Esophagus muscularis mucosa (tissue), 4 donors: ENCODE results near the gene HEATR1. TPM values are rescaled to one million over a fixed set of nuclear protein-coding genes. Genes with fewer than 3 reads are reported as not detected.

Source experiments
- DNase-seq: peaks from one replicate; pipeline ENCODE4 v3.0.0-alpha.2; 2017; ENCODE audit errors: extremely low spot score
- H3K27ac ChIP-seq, 4 donors: fragments of 200-600 bp; sonication (generic); replicated peaks in 1 of 4; 1 replicate in 3 of 4; 2 replicates in 1 of 4; pipeline ENCODE4 v1.5.1; 2016 to 2019; ENCODE audit warnings: mild to moderate bottlenecking in 1 of 4
- H3K27me3 ChIP-seq, 4 donors: fragments of 200-600 bp; sonication (generic); one replicate each; pipeline versions ENCODE4 v1.5.1 to v1.6.0; 2016 to 2019
- H3K36me3 ChIP-seq, 4 donors: fragments of 200-600 bp; sonication (generic); one replicate each; pipeline ENCODE4 v1.5.1; 2016 to 2019
- H3K4me1 ChIP-seq, 4 donors: fragments of 200-600 bp; sonication (generic); one replicate each; pipeline ENCODE4 v1.5.1; 2016 to 2019
- H3K4me3 ChIP-seq, 4 donors: fragments of 200-600 bp; sonication (generic); 1 replicate in 2 of 4; 2 replicates in 2 of 4; pipeline ENCODE4 v1.5.1; 2016 to 2019; ENCODE audit warnings: mild to moderate bottlenecking in 4 of 4, moderate library complexity in 1 of 4
- H3K9me3 ChIP-seq, 4 donors: fragments of 200-600 bp; sonication (generic); 1 replicate in 3 of 4; 2 replicates in 1 of 4; pipeline ENCODE4 v1.5.1; 2016 to 2019
- EP300 ChIP-seq: sonication (generic); formaldehyde crosslinking; IDR thresholded peaks from one replicate; pipeline ENCODE4 v1.6.1; 2017; ENCODE audit warnings: antibody characterized with exemption
- POLR2A ChIP-seq: fragments of 450-650 bp; IDR thresholded peaks from one replicate; pipeline ENCODE4 v1.6.1; 2017; ENCODE audit warnings: antibody characterized with exemption, moderate library complexity, mild to moderate bottlenecking, low read depth
- POLR2AphosphoS5 ChIP-seq, 2 donors: sonication (generic); formaldehyde crosslinking; IDR thresholded peaks; one replicate each; pipeline ENCODE4 v1.6.1; 2017; ENCODE audit warnings: antibody characterized with exemption in 2 of 2
- WGBS: methylation state at CpG from one replicate; pipeline ENCODE4 v1.1.5; 2018; 5-methylcytosine and 5-hydroxymethylcytosine counted together
- intact Hi-C: fragments of 100-400 bp; cut with DNase I; formaldehyde crosslinking; loops from one replicate; pipeline ENCODE4 v1.15.1; 2023
- total RNA-seq, 4 donors: library from RNA; depleted of rRNA; stranded (reverse); fragments of >200 nt; gene quantifications; one replicate each; pipeline versions ENCODE4 v1.1.0 to v1.2.1, GENCODE V29; 2016
- TF ChIP-seq, protein P1 (sequence below), 3 experiments: fragments of 200-600 bp in 2 of 3; fragments of 450-650 bp in 1 of 3; sonication (generic) in 2 of 3; IDR thresholded peaks; one replicate each; pipeline ENCODE4 v1.5.1; 2017 to 2019; ENCODE audit warnings: antibody characterized with exemption in 3 of 3, mild to moderate bottlenecking in 2 of 3, moderate library complexity in 1 of 3

The HEATR1 gene, protein sequence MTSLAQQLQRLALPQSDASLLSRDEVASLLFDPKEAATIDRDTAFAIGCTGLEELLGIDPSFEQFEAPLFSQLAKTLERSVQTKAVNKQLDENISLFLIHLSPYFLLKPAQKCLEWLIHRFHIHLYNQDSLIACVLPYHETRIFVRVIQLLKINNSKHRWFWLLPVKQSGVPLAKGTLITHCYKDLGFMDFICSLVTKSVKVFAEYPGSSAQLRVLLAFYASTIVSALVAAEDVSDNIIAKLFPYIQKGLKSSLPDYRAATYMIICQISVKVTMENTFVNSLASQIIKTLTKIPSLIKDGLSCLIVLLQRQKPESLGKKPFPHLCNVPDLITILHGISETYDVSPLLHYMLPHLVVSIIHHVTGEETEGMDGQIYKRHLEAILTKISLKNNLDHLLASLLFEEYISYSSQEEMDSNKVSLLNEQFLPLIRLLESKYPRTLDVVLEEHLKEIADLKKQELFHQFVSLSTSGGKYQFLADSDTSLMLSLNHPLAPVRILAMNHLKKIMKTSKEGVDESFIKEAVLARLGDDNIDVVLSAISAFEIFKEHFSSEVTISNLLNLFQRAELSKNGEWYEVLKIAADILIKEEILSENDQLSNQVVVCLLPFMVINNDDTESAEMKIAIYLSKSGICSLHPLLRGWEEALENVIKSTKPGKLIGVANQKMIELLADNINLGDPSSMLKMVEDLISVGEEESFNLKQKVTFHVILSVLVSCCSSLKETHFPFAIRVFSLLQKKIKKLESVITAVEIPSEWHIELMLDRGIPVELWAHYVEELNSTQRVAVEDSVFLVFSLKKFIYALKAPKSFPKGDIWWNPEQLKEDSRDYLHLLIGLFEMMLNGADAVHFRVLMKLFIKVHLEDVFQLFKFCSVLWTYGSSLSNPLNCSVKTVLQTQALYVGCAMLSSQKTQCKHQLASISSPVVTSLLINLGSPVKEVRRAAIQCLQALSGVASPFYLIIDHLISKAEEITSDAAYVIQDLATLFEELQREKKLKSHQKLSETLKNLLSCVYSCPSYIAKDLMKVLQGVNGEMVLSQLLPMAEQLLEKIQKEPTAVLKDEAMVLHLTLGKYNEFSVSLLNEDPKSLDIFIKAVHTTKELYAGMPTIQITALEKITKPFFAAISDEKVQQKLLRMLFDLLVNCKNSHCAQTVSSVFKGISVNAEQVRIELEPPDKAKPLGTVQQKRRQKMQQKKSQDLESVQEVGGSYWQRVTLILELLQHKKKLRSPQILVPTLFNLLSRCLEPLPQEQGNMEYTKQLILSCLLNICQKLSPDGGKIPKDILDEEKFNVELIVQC (N-terminal part only)
- total RNA-seq = 10 to 100 TPM; 15.2 to 17.2 (median 16.3) TPM

DNA sequence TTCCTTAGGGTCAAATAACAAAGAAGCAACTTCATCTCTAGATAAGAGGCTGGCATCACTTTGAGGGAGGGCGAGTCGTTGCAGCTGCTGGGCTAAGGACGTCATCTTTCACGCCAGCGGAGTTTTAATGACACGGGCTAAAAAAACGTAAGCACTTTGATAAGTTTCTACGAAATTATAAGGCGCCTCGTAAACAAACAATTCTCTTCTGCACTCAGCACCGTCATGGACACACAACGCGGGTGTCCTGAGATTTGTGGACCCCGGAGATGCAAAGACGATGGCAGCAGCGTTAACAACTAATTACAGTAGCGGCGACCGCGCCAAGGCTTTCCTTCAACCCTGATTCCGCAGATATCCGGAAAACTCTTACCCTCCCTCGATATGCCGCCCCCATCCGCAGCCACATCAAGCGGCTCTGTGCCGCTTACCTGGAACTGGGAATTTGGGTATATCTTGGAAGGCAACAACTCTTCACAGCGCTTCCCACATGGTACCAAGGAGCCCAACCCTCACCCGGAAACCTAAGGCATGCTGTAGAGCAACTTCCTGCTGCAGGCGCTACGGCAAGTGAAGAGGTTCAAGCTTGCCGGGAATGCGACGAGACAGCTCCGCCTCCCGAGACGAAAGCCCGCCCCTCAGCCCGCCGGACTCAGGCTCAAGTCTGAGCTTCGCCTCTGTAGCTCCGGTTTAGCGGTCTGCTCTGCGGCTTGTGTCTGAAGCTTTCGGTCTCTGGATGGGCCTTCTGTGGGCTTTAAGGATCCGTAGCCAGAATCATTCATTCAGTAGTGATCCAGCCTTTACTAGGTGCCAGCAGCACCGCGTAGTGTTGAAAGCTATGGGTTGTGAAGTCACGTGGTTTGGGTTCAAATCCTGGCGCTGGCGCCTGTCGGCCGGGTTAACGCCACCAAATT is at the start of gene HEATR1:
Gene HEATR1 (minus strand): TSS at position 526 of the 914 bp plus-strand sequence. CDS start 421 bp downstream, at position 105.
- H3K27ac ChIP-seq = peak within 1 kb of the TSS; percentile 83 to 92 (median 86)
- peak; percentile 98 for DNase-seq
- H3K36me3 ChIP-seq = peaks cover 0 to 34% (median 22%) of the 10 kb centered on the region in 4 donors
- peak; percentile 88 to 97 for TF ChIP-seq POLR2AphosphoS5 (IDR thresholded peaks at IDR 0.05)
- peak; percentile 53 for TF ChIP-seq POLR2A
- TF ChIP-seq, protein P1, sequence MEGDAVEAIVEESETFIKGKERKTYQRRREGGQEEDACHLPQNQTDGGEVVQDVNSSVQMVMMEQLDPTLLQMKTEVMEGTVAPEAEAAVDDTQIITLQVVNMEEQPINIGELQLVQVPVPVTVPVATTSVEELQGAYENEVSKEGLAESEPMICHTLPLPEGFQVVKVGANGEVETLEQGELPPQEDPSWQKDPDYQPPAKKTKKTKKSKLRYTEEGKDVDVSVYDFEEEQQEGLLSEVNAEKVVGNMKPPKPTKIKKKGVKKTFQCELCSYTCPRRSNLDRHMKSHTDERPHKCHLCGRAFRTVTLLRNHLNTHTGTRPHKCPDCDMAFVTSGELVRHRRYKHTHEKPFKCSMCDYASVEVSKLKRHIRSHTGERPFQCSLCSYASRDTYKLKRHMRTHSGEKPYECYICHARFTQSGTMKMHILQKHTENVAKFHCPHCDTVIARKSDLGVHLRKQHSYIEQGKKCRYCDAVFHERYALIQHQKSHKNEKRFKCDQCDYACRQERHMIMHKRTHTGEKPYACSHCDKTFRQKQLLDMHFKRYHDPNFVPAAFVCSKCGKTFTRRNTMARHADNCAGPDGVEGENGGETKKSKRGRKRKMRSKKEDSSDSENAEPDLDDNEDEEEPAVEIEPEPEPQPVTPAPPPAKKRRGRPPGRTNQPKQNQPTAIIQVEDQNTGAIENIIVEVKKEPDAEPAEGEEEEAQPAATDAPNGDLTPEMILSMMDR (IDR thresholded peaks at IDR 0.05) = peak in 1 of 3 experiments; percentile 30
- TF ChIP-seq EP300 = no peak
- intact Hi-C loops = loop anchor here (10.0 kb wide), 2 partner anchors 191 to 961 kb away; partner anchors contain the start of gene MTR
- no peaks in the 10 kb centered on the region for H3K9me3 ChIP-seq
- H3K27me3 ChIP-seq = peaks cover 0 to 4% (median 0%) of the 10 kb centered on the region in 4 donors
- H3K4me1 ChIP-seq = peaks cover 7 to 24% (median 23%) of the 10 kb centered on the region in 4 donors
- H3K4me3 ChIP-seq = peak within 1 kb of the TSS; percentile 76 to 85 (median 82)
- WGBS = under 1% methylated on average over 53 of the region's 54 CpGs

DNA sequence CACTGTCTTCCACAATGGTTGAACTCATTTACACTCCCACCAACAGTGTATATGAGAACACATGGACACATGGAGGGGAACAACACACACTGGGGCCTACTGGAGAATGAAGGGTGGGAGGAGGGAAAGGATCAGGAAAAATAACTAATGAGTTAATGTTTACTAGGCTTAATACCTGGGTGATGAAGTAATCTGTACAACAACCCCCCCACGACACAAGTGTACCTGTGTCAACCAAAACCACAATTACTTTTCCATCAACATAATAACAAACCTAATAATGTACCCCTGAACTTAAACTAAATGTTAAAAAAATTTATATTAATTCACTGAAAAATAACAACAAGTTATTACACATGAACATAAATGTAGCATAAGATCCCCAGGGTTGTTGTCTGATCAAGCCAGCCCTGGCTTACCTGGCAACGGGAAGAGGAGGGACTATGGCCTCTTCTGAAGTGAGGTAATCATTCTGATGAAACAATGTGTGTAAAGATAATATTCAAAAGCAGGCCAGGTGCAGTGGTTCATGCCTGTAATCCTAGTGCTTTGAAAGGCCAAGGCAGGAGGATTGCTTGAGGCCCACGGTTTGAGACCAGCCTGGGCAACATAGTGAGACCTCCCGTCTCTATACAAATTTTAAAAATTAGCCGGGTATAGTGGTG is 40.8 kb upstream of the HEATR1 start:
- no peaks in the 10 kb centered on the region for H3K36me3 ChIP-seq
- no peaks in the 10 kb centered on the region for H3K27me3 ChIP-seq
- H3K4me3 ChIP-seq = no peak overlapping the region
- H3K27ac ChIP-seq = no peak overlapping the region
- WGBS = 82% methylated on average over 5 of the region's 5 CpGs
- intact Hi-C loops = no loop called here
- no peaks in the 10 kb centered on the region for H3K9me3 ChIP-seq
- no peak for DNase-seq
- TF ChIP-seq, protein P1 (IDR thresholded peaks at IDR 0.05) = no peak
- no peak for TF ChIP-seq POLR2AphosphoS5 (IDR thresholded peaks at IDR 0.05)
- TF ChIP-seq EP300 = no peak
- no peak for TF ChIP-seq POLR2A
- peaks cover 0 to 1% (median under 1%) of the 10 kb centered on the region in 4 donors for H3K4me1 ChIP-seq

DNA sequence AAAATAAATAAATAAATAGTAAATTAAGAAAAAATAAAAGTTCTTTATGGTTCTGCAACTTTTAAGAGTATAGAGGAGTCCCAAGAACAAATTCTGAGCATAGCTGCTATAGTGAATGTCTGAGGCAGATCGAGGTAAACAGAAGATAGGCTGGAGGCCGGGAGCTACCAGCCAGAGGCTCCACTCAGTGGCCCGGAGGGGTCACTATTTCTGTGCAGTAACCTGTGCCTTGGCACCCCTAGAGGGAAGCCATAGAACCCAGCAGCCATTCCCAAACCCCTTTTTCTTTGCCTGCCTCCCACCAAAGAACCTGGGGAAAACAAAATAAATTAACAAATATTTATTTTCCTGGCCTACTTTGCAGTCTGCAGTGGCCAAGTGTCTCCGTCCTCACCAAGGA is 38.4 kb upstream of the HEATR1 start:
- Histone ChIP-seq H3K9me3 (no peaks in the 10 kb centered on the region), H3K4me3 (no peak overlapping the region), H3K27me3 (no peaks in the 10 kb centered on the region), H3K27ac (no peak overlapping the region), H3K4me1 (peaks cover 0 to 12% (median 9%) of the 10 kb centered on the region in 4 donors), H3K36me3 (no peaks in the 10 kb centered on the region)
- DNase-seq = no peak
- TF ChIP-seq, protein P1 (IDR thresholded peaks at IDR 0.05) = no peak
- no peak for TF ChIP-seq EP300
- TF ChIP-seq POLR2AphosphoS5 (IDR thresholded peaks at IDR 0.05) = no peak
- TF ChIP-seq POLR2A = no peak
- WGBS = 72% methylated on average over 4 of the region's 4 CpGs
- intact Hi-C loops = no loop called here
